AG04449 (cell line): ENCODE data around the gene BABAM2.

Source experiments
- CTCF ChIA-PET: fragments of 350-600 bp; formaldehyde crosslinking; extraction: SDS; loops from one replicate; lab custom pipeline; 2021; ENCODE audit warnings: antibody characterized with exemption; lab: Yijun Ruan, JAX
- POLR2A ChIA-PET: fragments of 400-600, 350-600 bp; formaldehyde crosslinking; extraction: SDS; loops from one replicate; lab custom pipeline; 2020; ENCODE audit warnings: antibody characterized with exemption, inconsistent platforms; lab: Yijun Ruan, JAX
- DNase-seq: peaks from one replicate; pipeline ENCODE4 v3.0.0-alpha.2; 2010; ENCODE audit warnings: low read depth, low spot score
- H3K4me3 ChIP-seq: 2 replicates; pipeline ENCODE4 v1.5.1; 2011; ENCODE audit warnings: low read depth, mild to moderate bottlenecking, control low read depth, low read length
- TF ChIP-seq, protein P1 (sequence below): IDR thresholded peaks from one replicate; pipeline ENCODE4 v1.5.1; 2011; ENCODE audit warnings: mild to moderate bottlenecking, moderate library complexity, low read length, control low read depth, inconsistent platforms; ENCODE audit not compliant: insufficient read depth; ENCODE audit errors: missing control alignments

BABAM2 gene

DNA sequence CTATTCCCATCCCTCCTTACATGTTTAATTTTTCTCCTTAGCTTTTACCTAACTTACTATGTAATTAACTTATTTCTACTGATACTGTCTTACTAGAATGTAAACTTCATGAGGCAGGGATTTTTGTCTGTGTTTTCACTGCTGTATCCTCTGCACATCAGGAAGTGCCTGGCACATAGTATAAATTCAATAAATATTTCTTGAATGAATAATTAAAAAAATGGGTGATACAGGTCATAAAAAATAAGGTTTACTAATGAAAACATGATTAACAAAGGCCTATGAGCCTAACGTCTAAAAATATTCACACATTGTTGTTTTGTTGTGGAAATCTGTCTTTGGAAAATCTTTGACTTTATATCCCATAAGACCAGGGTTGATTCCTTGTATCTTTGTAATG is 4.9 kb upstream of the BABAM2 start:
- ChIA-PET POLR2A (no interaction called here), CTCF (interaction anchor here (1.3 to 1.4 kb wide), 2 partner anchors 89 to 182 kb away, joined by 3 to 4 read pairs; no protein-coding TSS in a partner anchor)
- DNase-seq, result no peak

DNA sequence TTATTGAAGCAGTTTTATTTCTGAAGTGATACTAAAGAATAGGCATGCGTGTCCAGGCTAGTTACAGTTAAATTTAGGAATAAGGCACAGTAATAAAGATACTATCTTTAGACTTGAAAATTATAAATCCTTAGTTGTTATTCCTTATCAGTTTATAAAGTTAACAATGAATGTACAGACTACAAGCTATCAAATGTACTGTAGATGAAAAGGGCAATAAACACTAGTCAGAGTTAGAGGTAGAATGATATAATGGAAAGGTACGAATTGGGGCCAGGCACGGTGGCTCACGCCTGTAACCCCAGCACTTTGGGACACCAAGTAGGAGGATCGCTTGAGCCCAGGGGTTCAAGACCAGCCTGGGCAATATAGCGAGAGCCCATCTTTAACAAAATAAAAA is 4.2 kb upstream of the BABAM2 start:
- CTCF ChIA-PET, result interaction anchor here (0.6 to 1.4 kb wide), 3 partner anchors 16 to 182 kb away, joined by 3 to 4 read pairs (median 3); no protein-coding TSS in a partner anchor
- no peak overlapping the region for H3K4me3 ChIP-seq
- TF ChIP-seq, protein P1, sequence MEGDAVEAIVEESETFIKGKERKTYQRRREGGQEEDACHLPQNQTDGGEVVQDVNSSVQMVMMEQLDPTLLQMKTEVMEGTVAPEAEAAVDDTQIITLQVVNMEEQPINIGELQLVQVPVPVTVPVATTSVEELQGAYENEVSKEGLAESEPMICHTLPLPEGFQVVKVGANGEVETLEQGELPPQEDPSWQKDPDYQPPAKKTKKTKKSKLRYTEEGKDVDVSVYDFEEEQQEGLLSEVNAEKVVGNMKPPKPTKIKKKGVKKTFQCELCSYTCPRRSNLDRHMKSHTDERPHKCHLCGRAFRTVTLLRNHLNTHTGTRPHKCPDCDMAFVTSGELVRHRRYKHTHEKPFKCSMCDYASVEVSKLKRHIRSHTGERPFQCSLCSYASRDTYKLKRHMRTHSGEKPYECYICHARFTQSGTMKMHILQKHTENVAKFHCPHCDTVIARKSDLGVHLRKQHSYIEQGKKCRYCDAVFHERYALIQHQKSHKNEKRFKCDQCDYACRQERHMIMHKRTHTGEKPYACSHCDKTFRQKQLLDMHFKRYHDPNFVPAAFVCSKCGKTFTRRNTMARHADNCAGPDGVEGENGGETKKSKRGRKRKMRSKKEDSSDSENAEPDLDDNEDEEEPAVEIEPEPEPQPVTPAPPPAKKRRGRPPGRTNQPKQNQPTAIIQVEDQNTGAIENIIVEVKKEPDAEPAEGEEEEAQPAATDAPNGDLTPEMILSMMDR, result no peak
- no peak for DNase-seq
- POLR2A ChIA-PET, result interaction anchor here (0.6 kb wide), 1 partner anchor 507 kb away, joined by 4 read pairs; the partner anchor contains the start of gene FOSL2

More for the DNA sequence above, 4.9 kb upstream of the BABAM2 start:
- H3K4me3 ChIP-seq, result no peak overlapping the region
- TF ChIP-seq, protein P1, result no peak

DNA sequence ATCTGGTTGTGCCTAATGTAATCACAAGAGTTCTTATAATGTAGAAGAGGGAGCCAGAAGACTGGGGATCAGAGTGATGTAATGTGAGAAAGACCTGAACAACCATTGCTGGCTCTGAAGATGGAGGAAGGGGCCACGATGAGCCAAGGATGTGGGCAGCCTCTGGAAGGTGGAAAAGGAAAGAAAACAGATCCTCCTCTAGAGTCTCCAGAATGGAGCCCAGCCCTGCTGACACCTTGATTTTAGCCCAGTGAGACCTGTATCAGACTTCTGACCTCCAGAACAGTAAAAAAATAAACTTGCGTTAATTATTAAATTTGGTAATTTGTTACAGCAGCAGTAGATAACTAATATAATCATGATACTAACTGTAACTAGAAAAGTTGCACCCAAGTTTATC is 3.4 kb upstream of the BABAM2 start:
- no peak for DNase-seq
- TF ChIP-seq, protein P1, result no peak
- no peak overlapping the region for H3K4me3 ChIP-seq
- CTCF ChIA-PET, result interaction anchor here (0.7 to 1.1 kb wide), 2 partner anchors 40 to 279 kb away, joined by 3 read pairs; no protein-coding TSS in a partner anchor
- POLR2A ChIA-PET, result no interaction called here

DNA sequence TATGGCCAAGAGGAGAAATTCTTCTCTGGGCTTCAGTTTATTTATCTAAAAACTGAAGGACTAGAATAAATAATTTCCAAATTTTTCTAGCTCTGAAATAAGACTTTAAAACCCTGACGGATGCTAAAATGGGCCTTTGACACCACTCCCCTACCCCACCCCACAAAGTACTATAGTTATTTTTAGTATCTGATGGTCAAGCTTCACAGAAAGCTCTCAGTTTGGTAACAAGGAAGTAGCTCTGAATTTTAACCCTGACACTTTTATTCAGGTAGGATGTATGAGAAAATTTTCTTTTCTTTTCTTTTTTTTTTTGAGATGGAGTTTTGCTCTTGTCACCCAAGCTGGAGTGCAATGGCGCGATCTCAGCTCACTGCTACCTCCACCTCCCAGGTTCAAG is 2.7 kb upstream of the BABAM2 start:
- DNase-seq, result no peak
- POLR2A ChIA-PET, result interaction anchor here (0.7 to 1.4 kb wide), 2 partner anchors 502 to 508 kb away, joined by 3 to 4 read pairs; no protein-coding TSS in a partner anchor
- TF ChIP-seq, protein P1, result no peak
- no peak overlapping the region for H3K4me3 ChIP-seq
- CTCF ChIA-PET, result interaction anchor here (1.1 to 1.7 kb wide), 2 partner anchors 165 to 278 kb away, joined by 3 to 5 read pairs; no protein-coding TSS in a partner anchor

DNA sequence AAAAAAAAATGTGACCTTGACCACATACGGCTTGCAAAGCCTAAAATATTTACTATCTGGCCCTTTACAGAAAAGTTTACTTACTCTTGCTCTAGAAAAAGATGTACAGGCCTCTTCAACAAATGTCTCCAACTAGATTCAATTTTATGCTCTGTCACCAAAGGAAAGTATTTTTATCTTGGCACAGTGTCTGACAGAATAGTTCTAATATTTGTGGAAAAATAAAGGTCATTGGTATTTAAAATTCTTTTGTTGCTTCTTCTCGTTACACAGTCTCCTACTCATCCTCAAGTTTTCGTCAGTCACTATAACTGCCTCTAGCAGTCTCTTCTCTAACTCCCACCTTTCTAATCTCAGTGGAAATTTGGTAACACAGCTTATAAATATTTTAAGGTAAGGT is 1.7 kb upstream of the BABAM2 start:
- peak overlapping the region; percentile 12 for H3K4me3 ChIP-seq
- POLR2A ChIA-PET, result interaction anchor here (1.4 kb wide), 1 partner anchor 502 kb away, joined by 4 read pairs; no protein-coding TSS in a partner anchor
- TF ChIP-seq, protein P1, result no peak
- DNase-seq, result peak; percentile 45
- CTCF ChIA-PET, result interaction anchor here (1.7 kb wide), 1 partner anchor 166 kb away, joined by 5 read pairs; no protein-coding TSS in a partner anchor

DNA sequence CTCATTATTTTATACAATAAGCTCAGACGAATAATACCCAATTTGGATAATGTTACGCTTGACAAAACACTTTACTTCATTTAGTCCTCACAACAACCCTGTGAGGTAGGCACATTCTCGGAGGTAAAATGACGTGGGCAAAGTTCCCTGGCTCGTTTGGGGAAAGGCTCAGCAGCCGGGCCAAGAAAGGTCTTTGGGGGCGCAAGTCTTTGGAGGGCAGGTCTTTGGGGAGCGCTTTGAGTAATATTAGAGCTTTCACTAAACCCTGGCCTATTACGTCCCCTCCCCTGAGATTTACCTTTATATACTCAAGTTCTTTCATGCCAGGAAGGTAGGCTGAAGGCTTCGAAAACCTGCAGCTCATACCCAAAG is 769 bp upstream of the BABAM2 start:
- POLR2A ChIA-PET, result no interaction called here
- TF ChIP-seq, protein P1, result no peak
- no peak for DNase-seq
- H3K4me3 ChIP-seq, result peak overlapping the region; percentile 82
- CTCF ChIA-PET, result interaction anchor here (1.3 to 1.7 kb wide), 2 partner anchors 136 to 166 kb away, joined by 5 to 9 read pairs; no protein-coding TSS in a partner anchor
